ENCODE measurements around the gene PTPRM. TPM values are rescaled to one million over a fixed set of nuclear protein-coding genes. Genes with fewer than 3 reads are reported as not detected.

The PTPRM gene
- total and polyA plus RNA-seq, 2 of the 8 experiments (the other 6 are each of a cell fraction or from before 2014, with no cell fraction given) = 4.1 to 7.0 TPM

DNA sequence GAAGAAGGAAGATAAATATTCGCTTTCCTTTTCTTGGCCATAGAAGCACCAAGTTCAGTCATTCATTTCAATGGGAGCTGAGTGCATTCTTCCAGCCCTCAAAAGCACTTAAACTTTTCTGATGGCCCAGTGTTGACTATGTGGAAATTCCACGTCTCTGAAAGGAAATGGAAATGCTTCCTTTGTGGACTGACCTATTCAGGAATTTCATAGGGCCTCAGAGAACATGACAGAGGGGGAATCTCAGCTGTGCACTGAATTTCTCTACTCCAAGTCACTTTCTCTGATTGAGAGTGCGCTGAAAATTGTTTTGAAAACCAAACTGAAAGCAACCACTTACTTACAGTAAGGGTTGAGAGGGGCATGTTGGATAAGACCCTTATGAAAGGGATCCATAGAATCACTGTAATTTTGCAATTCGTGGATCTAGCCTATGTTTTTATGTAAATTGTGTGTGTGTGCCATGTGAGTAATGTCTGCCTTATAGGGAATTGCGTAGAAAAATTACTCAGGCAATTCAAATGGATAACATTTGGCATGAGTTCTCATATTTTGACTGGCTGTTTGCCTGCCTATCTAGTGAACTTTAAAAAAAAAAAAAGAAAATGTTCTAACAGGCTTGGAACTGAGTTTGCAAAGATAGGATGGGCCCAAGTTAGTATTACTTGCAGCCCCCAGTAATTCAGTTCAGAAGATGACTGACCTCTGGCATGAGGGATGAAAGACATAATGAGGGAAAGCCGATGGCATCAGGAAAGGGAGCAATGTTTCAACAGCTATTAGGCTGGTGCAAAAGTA is 437.0 kb downstream of the PTPRM start (continued):
- TF ChIP-seq, protein P1, sequence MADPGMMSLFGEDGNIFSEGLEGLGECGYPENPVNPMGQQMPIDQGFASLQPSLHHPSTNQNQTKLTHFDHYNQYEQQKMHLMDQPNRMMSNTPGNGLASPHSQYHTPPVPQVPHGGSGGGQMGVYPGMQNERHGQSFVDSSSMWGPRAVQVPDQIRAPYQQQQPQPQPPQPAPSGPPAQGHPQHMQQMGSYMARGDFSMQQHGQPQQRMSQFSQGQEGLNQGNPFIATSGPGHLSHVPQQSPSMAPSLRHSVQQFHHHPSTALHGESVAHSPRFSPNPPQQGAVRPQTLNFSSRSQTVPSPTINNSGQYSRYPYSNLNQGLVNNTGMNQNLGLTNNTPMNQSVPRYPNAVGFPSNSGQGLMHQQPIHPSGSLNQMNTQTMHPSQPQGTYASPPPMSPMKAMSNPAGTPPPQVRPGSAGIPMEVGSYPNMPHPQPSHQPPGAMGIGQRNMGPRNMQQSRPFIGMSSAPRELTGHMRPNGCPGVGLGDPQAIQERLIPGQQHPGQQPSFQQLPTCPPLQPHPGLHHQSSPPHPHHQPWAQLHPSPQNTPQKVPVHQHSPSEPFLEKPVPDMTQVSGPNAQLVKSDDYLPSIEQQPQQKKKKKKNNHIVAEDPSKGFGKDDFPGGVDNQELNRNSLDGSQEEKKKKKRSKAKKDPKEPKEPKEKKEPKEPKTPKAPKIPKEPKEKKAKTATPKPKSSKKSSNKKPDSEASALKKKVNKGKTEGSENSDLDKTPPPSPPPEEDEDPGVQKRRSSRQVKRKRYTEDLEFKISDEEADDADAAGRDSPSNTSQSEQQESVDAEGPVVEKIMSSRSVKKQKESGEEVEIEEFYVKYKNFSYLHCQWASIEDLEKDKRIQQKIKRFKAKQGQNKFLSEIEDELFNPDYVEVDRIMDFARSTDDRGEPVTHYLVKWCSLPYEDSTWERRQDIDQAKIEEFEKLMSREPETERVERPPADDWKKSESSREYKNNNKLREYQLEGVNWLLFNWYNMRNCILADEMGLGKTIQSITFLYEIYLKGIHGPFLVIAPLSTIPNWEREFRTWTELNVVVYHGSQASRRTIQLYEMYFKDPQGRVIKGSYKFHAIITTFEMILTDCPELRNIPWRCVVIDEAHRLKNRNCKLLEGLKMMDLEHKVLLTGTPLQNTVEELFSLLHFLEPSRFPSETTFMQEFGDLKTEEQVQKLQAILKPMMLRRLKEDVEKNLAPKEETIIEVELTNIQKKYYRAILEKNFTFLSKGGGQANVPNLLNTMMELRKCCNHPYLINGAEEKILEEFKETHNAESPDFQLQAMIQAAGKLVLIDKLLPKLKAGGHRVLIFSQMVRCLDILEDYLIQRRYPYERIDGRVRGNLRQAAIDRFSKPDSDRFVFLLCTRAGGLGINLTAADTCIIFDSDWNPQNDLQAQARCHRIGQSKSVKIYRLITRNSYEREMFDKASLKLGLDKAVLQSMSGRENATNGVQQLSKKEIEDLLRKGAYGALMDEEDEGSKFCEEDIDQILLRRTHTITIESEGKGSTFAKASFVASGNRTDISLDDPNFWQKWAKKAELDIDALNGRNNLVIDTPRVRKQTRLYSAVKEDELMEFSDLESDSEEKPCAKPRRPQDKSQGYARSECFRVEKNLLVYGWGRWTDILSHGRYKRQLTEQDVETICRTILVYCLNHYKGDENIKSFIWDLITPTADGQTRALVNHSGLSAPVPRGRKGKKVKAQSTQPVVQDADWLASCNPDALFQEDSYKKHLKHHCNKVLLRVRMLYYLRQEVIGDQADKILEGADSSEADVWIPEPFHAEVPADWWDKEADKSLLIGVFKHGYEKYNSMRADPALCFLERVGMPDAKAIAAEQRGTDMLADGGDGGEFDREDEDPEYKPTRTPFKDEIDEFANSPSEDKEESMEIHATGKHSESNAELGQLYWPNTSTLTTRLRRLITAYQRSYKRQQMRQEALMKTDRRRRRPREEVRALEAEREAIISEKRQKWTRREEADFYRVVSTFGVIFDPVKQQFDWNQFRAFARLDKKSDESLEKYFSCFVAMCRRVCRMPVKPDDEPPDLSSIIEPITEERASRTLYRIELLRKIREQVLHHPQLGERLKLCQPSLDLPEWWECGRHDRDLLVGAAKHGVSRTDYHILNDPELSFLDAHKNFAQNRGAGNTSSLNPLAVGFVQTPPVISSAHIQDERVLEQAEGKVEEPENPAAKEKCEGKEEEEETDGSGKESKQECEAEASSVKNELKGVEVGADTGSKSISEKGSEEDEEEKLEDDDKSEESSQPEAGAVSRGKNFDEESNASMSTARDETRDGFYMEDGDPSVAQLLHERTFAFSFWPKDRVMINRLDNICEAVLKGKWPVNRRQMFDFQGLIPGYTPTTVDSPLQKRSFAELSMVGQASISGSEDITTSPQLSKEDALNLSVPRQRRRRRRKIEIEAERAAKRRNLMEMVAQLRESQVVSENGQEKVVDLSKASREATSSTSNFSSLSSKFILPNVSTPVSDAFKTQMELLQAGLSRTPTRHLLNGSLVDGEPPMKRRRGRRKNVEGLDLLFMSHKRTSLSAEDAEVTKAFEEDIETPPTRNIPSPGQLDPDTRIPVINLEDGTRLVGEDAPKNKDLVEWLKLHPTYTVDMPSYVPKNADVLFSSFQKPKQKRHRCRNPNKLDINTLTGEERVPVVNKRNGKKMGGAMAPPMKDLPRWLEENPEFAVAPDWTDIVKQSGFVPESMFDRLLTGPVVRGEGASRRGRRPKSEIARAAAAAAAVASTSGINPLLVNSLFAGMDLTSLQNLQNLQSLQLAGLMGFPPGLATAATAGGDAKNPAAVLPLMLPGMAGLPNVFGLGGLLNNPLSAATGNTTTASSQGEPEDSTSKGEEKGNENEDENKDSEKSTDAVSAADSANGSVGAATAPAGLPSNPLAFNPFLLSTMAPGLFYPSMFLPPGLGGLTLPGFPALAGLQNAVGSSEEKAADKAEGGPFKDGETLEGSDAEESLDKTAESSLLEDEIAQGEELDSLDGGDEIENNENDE (IDR thresholded peaks at IDR 0.05; ENCODE audit: insufficient replicate concordance, low read length) = no peak
